CD4-positive, alpha-beta T cell treated with Interleukin-4 for 4 hours (primary cell): ENCODE measurements around the gene ZNF592.

ENCODE experiments used
- DNase-seq: peaks from one replicate; pipeline ENCODE4 v3.0.0-alpha.2; 2020

ZNF592 gene

GRCh38 chr15:84782346-84782745 is 34.0 kb downstream of the ZNF592 start:
- no peak for DNase-seq

- no peak for DNase-seq
These were observed 35.3 kb downstream of the ZNF592 start for GRCh38 chr15:84783493-84784251.

GRCh38 chr15:84784262-84784661 is 35.9 kb downstream of the ZNF592 start:
- DNase-seq, result no peak

- DNase-seq, result no peak
These were observed 36.7 kb downstream of the ZNF592 start for GRCh38 chr15:84785053-84785452.

- DNase-seq, result no peak
These were observed 40.1 kb downstream of the ZNF592 start for GRCh38 chr15:84788500-84788899.

GRCh38 chr15:84789762-84790161 is 41.4 kb downstream of the ZNF592 start:
- no peak for DNase-seq

GRCh38 chr15:84790676-84791075 is 42.3 kb downstream of the ZNF592 start:
- no peak for DNase-seq

- no peak for DNase-seq
These were observed 43.4 kb downstream of the ZNF592 start for GRCh38 chr15:84791763-84792162.

- DNase-seq, result no peak
These were observed 45.2 kb downstream of the ZNF592 start for GRCh38 chr15:84793431-84794161.

- no peak for DNase-seq
These were observed 45.8 kb downstream of the ZNF592 start for GRCh38 chr15:84794162-84794547.

- no peak for DNase-seq
These were observed 46.8 kb downstream of the ZNF592 start for GRCh38 chr15:84795186-84795585.

GRCh38 chr15:84797212-84797611 is 48.8 kb downstream of the ZNF592 start:
- no peak for DNase-seq

- no peak for DNase-seq
These were observed 49.4 kb downstream of the ZNF592 start for GRCh38 chr15:84797801-84798200.

- DNase-seq, result no peak
These were observed 50.1 kb downstream of the ZNF592 start for GRCh38 chr15:84798436-84798946.

GRCh38 chr15:84799511-84800187 is 51.3 kb downstream of the ZNF592 start:
- no peak for DNase-seq

- no peak for DNase-seq
These were observed 52.0 kb downstream of the ZNF592 start for GRCh38 chr15:84800365-84800806.

GRCh38 chr15:84804005-84804900 is 55.9 kb downstream of the ZNF592 start:
- DNase-seq, result no peak

GRCh38 chr15:84805221-84805620 is 56.8 kb downstream of the ZNF592 start:
- DNase-seq, result no peak

- no peak for DNase-seq
These were observed 58.8 kb downstream of the ZNF592 start for GRCh38 chr15:84807228-84807627.

- no peak for DNase-seq
These were observed 61.9 kb downstream of the ZNF592 start for GRCh38 chr15:84810073-84810840.

GRCh38 chr15:84811151-84811550 is 62.8 kb downstream of the ZNF592 start:
- no peak for DNase-seq

- DNase-seq, result no peak
These were observed 63.4 kb downstream of the ZNF592 start for GRCh38 chr15:84811828-84812227.
